ENCODE results near the gene CCDC69.

CCDC69 gene

DNA sequence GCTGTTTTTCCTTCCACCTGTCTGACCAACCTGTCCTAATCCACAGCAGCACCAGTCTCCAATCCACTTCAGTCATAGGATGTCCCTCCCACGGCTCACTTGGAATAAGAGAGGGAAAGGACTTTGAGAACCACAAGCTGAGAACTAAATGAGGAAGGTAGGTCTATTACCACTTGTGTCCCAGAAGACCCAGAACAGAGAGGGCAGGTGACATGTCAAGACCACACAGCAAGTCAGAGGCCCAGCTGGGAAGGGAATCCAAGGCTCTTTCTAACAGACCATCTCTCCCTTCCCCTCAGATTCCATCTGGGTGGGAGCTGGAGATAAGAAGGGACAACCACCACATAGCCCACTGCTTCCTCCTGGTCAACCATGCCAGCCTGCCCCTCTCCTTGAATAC is 81.0 kb downstream of the CCDC69 start:
- DNase-seq (ENCODE audit: low spot score): no peak

DNA sequence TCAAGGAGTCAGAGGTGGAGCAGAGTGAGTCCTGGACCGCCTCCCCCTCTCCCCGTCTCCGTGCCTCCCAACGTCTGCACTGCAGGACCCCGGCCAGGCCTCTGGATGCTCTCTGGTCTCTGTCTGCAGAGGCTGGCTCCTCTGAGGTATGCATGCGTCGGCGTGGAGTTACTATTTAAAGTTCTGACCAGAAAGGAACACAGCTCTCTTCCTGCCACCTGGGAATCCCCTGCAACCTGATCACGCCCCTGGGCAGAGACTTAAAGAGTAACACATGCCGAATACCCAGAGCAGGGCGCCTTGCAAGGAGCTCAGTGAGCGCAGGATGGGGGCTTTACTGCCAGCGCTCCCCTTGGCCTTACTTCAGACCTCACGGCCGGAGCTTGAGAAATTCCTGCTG is 82.4 kb downstream of the CCDC69 start:
- no peak for DNase-seq (ENCODE audit: low spot score)

DNA sequence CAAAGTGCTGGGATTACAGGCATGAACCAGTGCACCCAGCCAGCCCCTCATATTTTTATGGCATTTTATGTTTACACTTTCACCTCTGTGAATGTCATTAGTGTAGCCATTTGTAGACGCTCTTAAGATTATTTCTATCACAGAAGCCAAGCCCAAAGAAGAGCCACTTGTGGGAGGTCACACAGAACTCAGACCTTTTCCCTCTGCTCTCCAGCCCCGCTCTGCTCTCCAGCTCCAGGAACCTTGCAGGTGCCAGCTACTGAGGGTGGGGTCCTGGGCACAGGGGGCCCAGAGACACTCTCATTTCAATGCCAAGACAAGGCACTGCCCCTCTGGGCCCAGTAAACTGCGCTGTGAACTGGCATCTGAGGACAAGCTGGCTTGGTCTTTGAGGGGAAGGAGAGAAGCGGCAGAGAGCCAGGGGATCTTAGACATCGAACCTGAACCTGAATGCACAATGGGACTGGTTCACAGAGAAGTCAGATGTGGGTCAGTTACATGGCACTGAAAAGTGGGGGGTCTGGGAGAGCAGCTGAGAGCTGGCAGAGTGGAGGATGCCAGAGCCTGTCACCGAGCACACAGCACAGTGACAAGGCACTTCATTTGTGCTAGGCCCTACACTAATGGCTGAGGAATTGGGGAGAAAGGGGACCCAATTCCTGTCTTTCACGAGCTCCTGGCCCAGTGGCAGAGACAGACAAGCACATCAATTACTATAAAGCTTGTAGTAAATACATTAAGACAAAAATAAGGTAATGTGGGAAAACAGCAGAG is 83.0 kb downstream of the CCDC69 start:
- DNase-seq (ENCODE audit: low spot score): no peak

DNA sequence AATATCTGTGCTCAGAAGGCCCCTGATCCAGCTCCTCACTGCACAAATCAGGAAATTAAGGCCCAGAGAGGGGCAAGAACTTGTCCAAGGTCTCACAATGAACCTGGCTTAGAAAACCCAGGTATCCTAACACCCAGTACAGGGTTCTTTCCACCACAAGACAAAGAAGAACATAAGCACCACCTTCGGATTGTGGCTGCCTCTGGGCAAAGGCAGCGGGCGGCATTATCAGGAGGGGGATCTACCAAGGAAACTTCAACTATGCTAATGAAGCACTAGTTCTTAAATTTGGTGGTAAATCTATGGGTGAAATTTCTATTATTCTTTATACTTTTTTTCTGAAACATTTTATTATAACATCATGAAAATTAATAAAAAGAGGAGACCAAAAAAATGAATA is 84.2 kb downstream of the CCDC69 start:
- no peak for DNase-seq (ENCODE audit: low spot score)

DNA sequence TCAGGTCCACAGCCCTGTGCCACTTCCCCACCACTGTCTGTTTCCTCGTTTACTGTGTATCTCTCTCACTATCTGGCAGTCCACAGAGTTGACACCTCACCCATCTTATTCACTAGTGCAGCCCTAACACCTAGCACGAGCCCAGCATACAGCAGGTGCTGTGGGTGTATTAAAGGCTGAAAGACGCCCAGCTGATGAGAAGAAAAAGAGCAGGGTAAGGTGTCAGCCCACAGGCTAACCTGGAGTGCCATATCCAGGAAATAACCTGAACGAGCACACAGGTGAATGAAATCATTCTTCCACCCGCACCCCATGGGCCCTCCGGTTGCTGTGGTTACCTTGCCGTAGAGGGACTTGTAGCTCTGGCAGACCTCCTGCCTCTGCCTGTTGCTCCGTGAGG is 84.9 kb downstream of the CCDC69 start:
- DNase-seq (ENCODE audit: low spot score): no peak

DNA sequence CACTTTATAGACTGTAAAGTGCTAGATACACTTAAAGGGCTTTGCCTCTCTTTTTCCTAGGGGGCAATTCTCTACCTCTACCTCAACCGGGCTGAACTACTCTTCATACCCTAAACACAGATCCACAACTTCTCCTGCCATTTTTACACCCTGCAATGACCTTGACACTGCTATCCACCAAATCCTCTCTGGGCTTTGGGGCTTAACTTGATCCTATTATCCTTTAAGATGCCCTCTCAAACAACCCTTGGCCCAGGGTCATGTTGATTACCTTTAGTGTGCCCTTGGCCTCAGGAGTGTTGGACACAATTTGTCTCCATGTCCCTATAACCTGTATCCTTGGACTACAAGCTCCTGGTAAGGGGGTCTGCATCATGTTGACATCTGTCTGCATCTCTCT is 85.8 kb downstream of the CCDC69 start:
- no peak for DNase-seq (ENCODE audit: low spot score)

DNA sequence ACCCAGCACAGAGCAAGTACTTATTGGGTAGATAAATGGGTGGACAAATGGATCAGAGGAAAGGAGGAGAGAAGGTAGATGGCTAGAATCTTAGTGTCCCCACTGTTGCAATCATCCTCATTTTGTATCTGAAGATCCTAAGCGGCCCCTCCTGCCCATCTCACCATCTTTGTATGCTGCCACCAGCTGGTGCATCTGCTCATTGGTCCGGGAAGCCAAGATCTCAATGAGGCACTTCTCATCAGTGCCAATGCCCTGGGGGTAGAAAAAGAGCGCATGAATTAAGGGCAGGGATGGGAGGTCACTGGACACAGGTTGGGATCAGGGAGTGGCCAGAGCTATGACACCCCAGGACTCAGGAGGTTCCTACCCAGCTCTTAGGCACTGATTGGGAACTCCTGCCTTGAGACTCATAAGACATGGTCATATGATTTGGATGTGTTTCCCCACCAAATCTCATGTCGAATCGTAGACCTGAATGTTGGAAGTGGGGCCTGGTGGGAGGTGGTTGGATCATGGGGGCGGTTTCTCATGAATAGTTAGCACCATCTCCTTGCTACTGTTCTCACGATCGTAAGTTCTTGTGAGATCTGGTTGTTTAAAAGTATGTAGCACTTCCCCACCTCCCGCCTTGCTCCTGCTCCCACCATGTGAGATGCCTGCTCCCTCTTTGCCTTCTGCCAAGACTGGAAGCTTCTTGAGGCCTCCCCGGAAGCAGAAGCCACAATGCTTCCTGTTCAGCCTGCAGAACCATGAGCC is 86.6 kb downstream of the CCDC69 start:
- DNase-seq (ENCODE audit: low spot score): no peak

DNA sequence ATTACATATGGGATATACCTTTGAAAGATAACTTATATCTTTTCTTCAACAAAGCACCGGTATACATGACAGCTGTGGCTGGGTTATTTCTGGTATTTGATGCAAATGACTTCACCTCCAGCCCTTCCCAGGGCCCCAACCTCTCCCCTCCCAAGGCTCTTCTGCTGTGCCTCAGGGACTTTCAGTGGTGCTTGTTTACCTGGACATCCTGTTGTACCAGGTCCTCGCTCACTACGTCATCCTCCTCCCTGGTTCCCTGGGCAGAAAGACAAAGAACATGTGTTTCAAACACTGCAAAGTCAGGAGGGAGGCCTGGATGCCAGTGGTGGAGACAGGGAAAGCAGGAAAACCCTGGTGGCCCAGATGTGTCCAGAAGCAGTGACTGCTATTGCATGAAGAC is 89.7 kb downstream of the CCDC69 start:
- no peak for DNase-seq (ENCODE audit: low spot score)

DNA sequence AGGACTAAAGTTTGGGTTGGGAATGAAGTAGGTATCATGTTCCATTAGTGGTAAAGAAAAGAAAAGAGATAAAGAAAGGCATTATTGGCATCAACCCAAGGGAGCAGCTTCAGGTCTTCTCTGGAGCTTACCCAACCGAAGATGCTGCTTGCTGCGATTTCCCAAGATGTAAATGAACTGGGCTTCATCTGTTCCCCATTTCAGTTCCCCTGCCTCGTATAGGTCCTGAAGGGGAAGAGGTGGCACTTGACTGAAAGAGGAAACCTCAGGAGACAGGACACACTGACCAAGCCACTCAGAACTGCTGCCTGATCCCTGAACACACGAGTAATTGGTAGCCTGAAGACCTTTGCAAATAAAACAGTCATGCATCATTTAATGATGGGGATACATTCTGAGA is 90.9 kb downstream of the CCDC69 start:
- no peak for DNase-seq (ENCODE audit: low spot score)

Measured in D341Med (cell line).